SK-N-SH treated with all-trans-retinoic acid at 6 μM for 48 hours (cell line): Measurements from ENCODE around the gene SMYD4.

Experiments used
- ATAC-seq: fragments of 200-7000 bp; cut with Tn5 transposase; 3 replicates; pipeline ENCODE4 v1.9.1; 2020; ENCODE audit warnings: mild to moderate bottlenecking, moderate library complexity
- ARNTL ChIP-seq: fragments of 450-650 bp; formaldehyde crosslinking; IDR thresholded peaks from 2 replicates; pipeline ENCODE4 v1.5.0; 2020; ENCODE audit warnings: low read depth, mild to moderate bottlenecking, moderate library complexity, borderline replicate concordance
- BACH2 ChIP-seq: fragments of 250-450 bp; sonication (Bioruptor Pico); IDR thresholded peaks from 2 replicates; pipeline ENCODE4 v1.9.0; 2021; ENCODE audit warnings: mild to moderate bottlenecking, borderline replicate concordance
- CSDC2 ChIP-seq: fragments of 250-450 bp; sonication (Bioruptor Pico); IDR thresholded peaks from 2 replicates; pipeline ENCODE4 v1.5.0; 2020; ENCODE audit warnings: mild to moderate bottlenecking, moderate library complexity
- ESRRG ChIP-seq: fragments of 250-450 bp; sonication (Bioruptor Pico); IDR thresholded peaks from 2 replicates; pipeline ENCODE4 v1.6.1; 2021; ENCODE audit warnings: mild to moderate bottlenecking
- GLIS3 ChIP-seq: fragments of 250-450 bp; sonication (Bioruptor Pico); IDR thresholded peaks from 2 replicates; pipeline ENCODE4 v1.5.0; 2020; ENCODE audit warnings: mild to moderate bottlenecking, moderate library complexity
- ISL1 ChIP-seq: fragments of 250-450 bp; sonication (Bioruptor Pico); IDR thresholded peaks from 2 replicates; pipeline ENCODE4 v2.1.2; 2022; ENCODE audit warnings: mild to moderate bottlenecking, moderate library complexity
- OSR1 ChIP-seq: fragments of 250-450 bp; sonication (Bioruptor Pico); IDR thresholded peaks from 2 replicates; pipeline ENCODE4 v1.8.0; 2022; ENCODE audit warnings: moderate library complexity, mild to moderate bottlenecking, inconsistent platforms
- PPARA ChIP-seq: fragments of 250-450 bp; sonication (Bioruptor Pico); IDR thresholded peaks from 2 replicates; pipeline ENCODE4 v1.5.0; 2020; ENCODE audit warnings: mild to moderate bottlenecking, borderline replicate concordance
- RARB ChIP-seq: fragments of 250-450 bp; sonication (Bioruptor Pico); IDR thresholded peaks from 2 replicates; pipeline ENCODE4 v1.8.0; 2021; ENCODE audit warnings: mild to moderate bottlenecking, moderate library complexity
- TCF4 ChIP-seq: fragments of 250-450 bp; sonication (Bioruptor Pico); IDR thresholded peaks from 2 replicates; pipeline ENCODE4 v1.8.0; 2021; ENCODE audit warnings: mild to moderate bottlenecking, moderate library complexity, borderline replicate concordance
- TOX ChIP-seq: fragments of 250-450 bp; sonication (Bioruptor Pico); IDR thresholded peaks from 2 replicates; pipeline ENCODE4 v1.8.0; 2021; ENCODE audit warnings: mild to moderate bottlenecking, moderate library complexity, borderline replicate concordance
- ZC3H10 ChIP-seq: fragments of 250-450 bp; sonication (Bioruptor Pico); IDR thresholded peaks from 2 replicates; pipeline ENCODE4 v1.5.1; 2021; ENCODE audit warnings: mild to moderate bottlenecking, moderate library complexity
- ZFP3 ChIP-seq: fragments of 250-450 bp; sonication (Bioruptor Pico); IDR thresholded peaks from 2 replicates; pipeline ENCODE4 v1.5.0; 2020; ENCODE audit warnings: mild to moderate bottlenecking, moderate library complexity
- ZFP30 ChIP-seq: fragments of 450-650 bp; formaldehyde crosslinking; IDR thresholded peaks from 2 replicates; pipeline ENCODE4 v1.5.0; 2022; ENCODE audit warnings: mild to moderate bottlenecking, moderate library complexity
- ZNF565 ChIP-seq: fragments of 450-650 bp; formaldehyde crosslinking; conservative IDR thresholded peaks from 2 replicates; pipeline ENCODE4 v1.5.0; 2020; ENCODE audit warnings: low read depth, mild to moderate bottlenecking, moderate library complexity
- ZNF70 ChIP-seq: fragments of 450-650 bp; formaldehyde crosslinking; IDR thresholded peaks from 2 replicates; pipeline ENCODE4 v1.5.0; 2020; ENCODE audit warnings: mild to moderate bottlenecking, moderate library complexity
- TF ChIP-seq, protein P1 (sequence below): fragments of 250-450 bp; sonication (Bioruptor Pico); IDR thresholded peaks from 2 replicates; pipeline ENCODE4 v1.8.0; 2021; ENCODE audit warnings: low read depth, mild to moderate bottlenecking, moderate library complexity, borderline replicate concordance
- TF ChIP-seq, protein P2 (sequence below): fragments of 250-450 bp; sonication (Bioruptor Pico); IDR thresholded peaks from 2 replicates; pipeline ENCODE4 v1.5.1; 2021; ENCODE audit warnings: mild to moderate bottlenecking, moderate library complexity
- TF ChIP-seq, protein P3 (sequence below): fragments of 250-450 bp; sonication (Bioruptor Pico); IDR thresholded peaks from 2 replicates; pipeline ENCODE4 v1.5.1; 2020; ENCODE audit warnings: low read depth, mild to moderate bottlenecking, moderate library complexity
- TF ChIP-seq, protein P4 (sequence below): fragments of 250-450 bp; sonication (Bioruptor Pico); IDR thresholded peaks from 2 replicates; pipeline ENCODE4 v1.5.0; 2020; ENCODE audit warnings: mild to moderate bottlenecking, moderate library complexity

Gene SMYD4

DNA sequence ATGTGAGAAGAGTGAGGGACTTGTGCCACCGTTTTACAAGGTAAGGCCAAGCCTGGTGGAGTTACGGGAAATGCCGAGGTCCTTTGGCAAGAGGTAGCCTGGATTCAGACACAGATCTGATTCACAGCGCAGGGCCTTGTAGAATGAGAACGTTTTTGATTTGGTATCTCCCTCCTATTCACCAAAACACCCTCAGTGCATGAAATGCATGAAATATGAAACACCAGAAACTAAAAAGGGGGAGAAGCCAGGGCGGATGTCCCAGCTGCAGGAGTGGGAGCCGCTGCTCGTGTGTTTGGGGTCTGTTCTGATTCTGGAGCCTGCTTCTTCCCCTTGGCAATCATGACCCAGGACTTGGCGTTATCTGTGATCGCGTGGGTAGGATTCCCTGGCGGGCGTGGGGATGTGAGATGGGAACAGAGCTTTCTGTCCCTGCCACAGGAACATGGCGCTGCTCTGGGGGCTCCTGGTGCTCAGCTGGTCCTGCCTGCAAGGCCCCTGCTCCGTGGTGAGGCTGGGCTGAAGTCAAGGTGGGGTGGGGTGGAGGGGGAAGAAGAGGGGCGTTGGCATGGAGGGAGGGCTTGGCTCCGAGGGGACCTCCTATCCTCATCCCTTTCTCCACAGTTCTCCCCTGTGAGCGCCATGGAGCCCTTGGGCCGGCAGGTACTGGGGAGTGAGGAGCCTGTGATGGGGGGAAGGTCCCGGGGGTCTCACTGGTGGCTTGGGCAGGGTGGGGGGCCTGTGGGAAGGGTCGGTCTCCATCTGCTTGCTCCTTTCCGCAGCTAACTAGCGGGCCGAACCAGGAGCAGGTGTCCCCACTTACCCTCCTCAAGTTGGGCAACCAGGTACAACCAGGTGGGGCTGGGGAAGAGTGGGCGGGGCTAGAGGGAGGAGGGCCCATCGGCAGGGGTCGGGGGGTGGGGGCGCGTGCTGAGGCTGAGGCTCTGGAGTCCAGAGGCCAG is 84.9 kb downstream of the SMYD4 start:
- no peak for ATAC-seq
- TF ChIP-seq PPARA (no peak), ZC3H10 (CRISPR knock-in tag) (no peak), ZNF70 (CRISPR knock-in tag) (no peak), RARB (no peak), ZFP3 (CRISPR knock-in tag) (no peak), ZFP30 (CRISPR knock-in tag) (no peak), ZNF565 (no peak), ESRRG (CRISPR knock-in tag) (no peak), ARNTL (CRISPR knock-in tag) (no peak)
- TF ChIP-seq, protein P1, sequence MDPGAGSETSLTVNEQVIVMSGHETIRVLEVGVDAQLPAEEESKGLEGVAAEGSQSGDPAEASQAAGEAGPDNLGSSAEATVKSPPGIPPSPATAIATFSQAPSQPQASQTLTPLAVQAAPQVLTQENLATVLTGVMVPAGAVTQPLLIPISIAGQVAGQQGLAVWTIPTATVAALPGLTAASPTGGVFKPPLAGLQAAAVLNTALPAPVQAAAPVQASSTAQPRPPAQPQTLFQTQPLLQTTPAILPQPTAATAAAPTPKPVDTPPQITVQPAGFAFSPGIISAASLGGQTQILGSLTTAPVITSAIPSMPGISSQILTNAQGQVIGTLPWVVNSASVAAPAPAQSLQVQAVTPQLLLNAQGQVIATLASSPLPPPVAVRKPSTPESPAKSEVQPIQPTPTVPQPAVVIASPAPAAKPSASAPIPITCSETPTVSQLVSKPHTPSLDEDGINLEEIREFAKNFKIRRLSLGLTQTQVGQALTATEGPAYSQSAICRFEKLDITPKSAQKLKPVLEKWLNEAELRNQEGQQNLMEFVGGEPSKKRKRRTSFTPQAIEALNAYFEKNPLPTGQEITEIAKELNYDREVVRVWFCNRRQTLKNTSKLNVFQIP = no peak
- TF ChIP-seq, protein P2, sequence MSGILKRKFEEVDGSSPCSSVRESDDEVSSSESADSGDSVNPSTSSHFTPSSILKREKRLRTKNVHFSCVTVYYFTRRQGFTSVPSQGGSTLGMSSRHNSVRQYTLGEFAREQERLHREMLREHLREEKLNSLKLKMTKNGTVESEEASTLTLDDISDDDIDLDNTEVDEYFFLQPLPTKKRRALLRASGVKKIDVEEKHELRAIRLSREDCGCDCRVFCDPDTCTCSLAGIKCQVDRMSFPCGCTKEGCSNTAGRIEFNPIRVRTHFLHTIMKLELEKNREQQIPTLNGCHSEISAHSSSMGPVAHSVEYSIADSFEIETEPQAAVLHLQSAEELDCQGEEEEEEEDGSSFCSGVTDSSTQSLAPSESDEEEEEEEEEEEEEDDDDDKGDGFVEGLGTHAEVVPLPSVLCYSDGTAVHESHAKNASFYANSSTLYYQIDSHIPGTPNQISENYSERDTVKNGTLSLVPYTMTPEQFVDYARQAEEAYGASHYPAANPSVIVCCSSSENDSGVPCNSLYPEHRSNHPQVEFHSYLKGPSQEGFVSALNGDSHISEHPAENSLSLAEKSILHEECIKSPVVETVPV (CRISPR knock-in tag) = no peak
- TF ChIP-seq, protein P3, sequence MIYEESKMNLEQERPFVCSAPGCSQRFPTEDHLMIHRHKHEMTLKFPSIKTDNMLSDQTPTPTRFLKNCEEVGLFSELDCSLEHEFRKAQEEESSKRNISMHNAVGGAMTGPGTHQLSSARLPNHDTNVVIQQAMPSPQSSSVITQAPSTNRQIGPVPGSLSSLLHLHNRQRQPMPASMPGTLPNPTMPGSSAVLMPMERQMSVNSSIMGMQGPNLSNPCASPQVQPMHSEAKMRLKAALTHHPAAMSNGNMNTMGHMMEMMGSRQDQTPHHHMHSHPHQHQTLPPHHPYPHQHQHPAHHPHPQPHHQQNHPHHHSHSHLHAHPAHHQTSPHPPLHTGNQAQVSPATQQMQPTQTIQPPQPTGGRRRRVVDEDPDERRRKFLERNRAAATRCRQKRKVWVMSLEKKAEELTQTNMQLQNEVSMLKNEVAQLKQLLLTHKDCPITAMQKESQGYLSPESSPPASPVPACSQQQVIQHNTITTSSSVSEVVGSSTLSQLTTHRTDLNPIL = no peak

DNA sequence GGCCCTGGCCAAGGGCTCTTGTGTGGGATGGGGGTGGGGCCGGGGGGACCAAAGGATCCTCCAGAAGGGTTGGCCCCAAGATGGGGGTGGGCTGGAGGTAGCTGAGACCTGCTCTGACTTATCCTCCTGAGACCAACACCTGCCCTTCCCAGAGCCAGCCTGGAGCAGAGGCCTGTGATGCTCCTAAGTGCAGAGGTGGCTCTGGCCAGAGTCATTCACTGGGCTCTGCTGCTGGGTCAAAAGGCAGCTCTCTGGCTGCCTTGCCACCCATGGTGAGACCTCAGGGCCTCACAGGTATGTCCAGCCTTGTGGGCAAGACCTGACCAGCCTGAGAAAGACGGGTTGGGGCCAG is 86.6 kb downstream of the SMYD4 start:
- TF ChIP-seq, protein P3 = no peak
- TF ChIP-seq ZFP30 (CRISPR knock-in tag) (no peak), ZFP3 (CRISPR knock-in tag) (no peak), BACH2 (CRISPR knock-in tag) (no peak), TCF4 (CRISPR knock-in tag) (no peak), ESRRG (CRISPR knock-in tag) (no peak), TOX (CRISPR knock-in tag) (no peak), ARNTL (CRISPR knock-in tag) (no peak), ISL1 (no peak), GLIS3 (no peak), ZC3H10 (CRISPR knock-in tag) (no peak), OSR1 (CRISPR knock-in tag) (no peak), ZNF565 (no peak)
- TF ChIP-seq, protein P1 = no peak
- no peak for ATAC-seq

DNA sequence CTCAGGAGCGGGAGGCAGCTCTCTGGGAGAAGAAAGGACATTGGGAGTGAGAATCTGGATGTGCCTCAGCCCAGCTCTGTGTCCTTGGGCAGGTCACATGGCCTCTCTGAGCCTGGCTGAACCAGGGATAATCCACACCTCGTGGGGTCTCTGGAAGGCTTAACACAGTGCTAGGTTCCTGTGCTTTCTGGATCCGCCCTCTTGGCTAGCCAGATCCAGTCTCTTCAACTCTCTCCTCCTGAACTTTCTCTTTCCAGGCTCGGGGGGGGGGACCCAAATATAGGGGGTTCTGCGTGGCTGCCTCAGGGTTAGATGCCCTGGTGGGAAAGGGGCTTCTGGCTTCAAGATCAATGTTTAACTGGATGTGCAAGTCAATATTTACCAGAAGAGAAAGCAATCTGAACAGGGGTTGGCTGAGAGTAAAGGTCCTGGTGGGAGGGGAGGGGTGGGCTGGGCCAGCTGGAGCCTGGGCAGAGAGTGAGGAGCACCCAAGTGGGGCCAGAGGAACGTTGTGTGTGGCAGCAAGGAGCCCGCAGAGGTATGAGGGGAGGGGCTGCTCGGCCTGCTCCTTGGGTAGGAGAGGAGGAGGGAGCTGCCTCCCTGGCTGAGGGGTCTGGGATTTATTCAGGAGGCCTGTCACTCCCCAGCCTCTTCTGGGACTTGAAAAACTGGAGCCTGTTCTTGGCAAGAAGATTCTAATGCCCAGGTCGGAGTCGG is 87.2 kb downstream of the SMYD4 start, which contains the start of gene SERPINF2:
Gene SERPINF2 (plus strand): TSS at position 501 of the 717 bp plus-strand sequence. CDS start 2,125 bp downstream, outside the sequence.
- ATAC-seq = no peak; the same call in 2 of the 3 replicates
- no peak for TF ChIP-seq PPARA
- TF ChIP-seq TCF4 (CRISPR knock-in tag) = no peak
- TF ChIP-seq, protein P4, sequence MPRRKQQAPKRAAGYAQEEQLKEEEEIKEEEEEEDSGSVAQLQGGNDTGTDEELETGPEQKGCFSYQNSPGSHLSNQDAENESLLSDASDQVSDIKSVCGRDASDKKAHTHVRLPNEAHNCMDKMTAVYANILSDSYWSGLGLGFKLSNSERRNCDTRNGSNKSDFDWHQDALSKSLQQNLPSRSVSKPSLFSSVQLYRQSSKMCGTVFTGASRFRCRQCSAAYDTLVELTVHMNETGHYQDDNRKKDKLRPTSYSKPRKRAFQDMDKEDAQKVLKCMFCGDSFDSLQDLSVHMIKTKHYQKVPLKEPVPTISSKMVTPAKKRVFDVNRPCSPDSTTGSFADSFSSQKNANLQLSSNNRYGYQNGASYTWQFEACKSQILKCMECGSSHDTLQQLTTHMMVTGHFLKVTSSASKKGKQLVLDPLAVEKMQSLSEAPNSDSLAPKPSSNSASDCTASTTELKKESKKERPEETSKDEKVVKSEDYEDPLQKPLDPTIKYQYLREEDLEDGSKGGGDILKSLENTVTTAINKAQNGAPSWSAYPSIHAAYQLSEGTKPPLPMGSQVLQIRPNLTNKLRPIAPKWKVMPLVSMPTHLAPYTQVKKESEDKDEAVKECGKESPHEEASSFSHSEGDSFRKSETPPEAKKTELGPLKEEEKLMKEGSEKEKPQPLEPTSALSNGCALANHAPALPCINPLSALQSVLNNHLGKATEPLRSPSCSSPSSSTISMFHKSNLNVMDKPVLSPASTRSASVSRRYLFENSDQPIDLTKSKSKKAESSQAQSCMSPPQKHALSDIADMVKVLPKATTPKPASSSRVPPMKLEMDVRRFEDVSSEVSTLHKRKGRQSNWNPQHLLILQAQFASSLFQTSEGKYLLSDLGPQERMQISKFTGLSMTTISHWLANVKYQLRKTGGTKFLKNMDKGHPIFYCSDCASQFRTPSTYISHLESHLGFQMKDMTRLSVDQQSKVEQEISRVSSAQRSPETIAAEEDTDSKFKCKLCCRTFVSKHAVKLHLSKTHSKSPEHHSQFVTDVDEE (CRISPR knock-in tag) = no peak
- TF ChIP-seq ISL1 = no peak
- no peak for TF ChIP-seq CSDC2
- TF ChIP-seq ARNTL (CRISPR knock-in tag) = no peak
- TF ChIP-seq, protein P2 (CRISPR knock-in tag) = no peak
- TF ChIP-seq TOX (CRISPR knock-in tag) = no peak
- TF ChIP-seq, protein P3 = no peak
- no peak for TF ChIP-seq RARB
- no peak for TF ChIP-seq OSR1 (CRISPR knock-in tag)
